ENCODE measurements around the gene MYO1D.
A peak's percentile ranks its signal among the peaks of the same experiment; 100 is the strongest.

MYO1D gene

GRCh38 chr17:32773856-32774694 is 102.8 kb downstream of the MYO1D start:
- no peak for DNase-seq (ENCODE audit: low read depth, low spot score)
- H3K4me3 ChIP-seq (ENCODE audit: low read depth, low read length): no peak overlapping the region
- no peak for TF ChIP-seq CTCF (IDR thresholded peaks at IDR 0.05; ENCODE audit: low read depth, low read length)
- in situ Hi-C loops (cut with HindIII; ENCODE audit: low sequenced_read_pairs): no loop called here

DNA sequence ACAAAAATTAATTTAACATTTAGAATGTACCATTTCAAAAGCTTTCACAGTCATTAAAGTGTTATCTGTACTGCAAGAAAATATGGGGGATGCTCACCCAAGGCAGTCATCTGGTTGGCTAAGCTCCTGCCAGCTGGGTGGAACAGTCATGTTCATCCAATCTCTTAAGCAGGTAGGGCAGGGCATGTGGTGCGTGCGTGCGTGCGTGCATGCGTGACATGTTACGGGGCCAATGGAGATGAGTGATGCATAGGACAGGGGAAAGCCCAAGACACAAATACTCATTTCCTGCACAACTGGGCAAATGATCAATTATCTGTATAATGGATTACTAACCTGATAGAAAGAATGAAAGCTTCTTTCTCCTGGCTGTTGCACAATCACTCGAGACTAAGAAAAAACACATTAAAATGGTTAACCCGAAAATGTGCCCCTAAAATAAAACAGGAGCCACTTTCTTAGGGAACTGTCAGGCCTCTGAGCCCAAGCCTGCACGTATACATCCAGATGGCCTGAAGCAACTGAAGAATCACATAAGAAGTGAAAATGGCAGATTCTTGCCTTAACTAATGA is 104.4 kb downstream of the MYO1D start:
- H3K4me3 ChIP-seq (ENCODE audit: low read depth, low read length): no peak overlapping the region
- no peak for DNase-seq (ENCODE audit: low read depth, low spot score)
- in situ Hi-C loops (cut with HindIII; ENCODE audit: low sequenced_read_pairs): no loop called here
- TF ChIP-seq CTCF (IDR thresholded peaks at IDR 0.05; ENCODE audit: low read depth, low read length): no peak

- DNase-seq (ENCODE audit: low read depth, low spot score): peak; percentile 39
- no peak for TF ChIP-seq CTCF (IDR thresholded peaks at IDR 0.05; ENCODE audit: low read depth, low read length)
- in situ Hi-C loops (cut with HindIII; ENCODE audit: low sequenced_read_pairs): no loop called here
- no peak overlapping the region for H3K4me3 ChIP-seq (ENCODE audit: low read depth, low read length)
Observed at GRCh38 chr17:32771396-32771795, 105.5 kb downstream of the MYO1D start.

- DNase-seq (ENCODE audit: low read depth, low spot score): no peak
- no peak overlapping the region for H3K4me3 ChIP-seq (ENCODE audit: low read depth, low read length)
- no peak for TF ChIP-seq CTCF (IDR thresholded peaks at IDR 0.05; ENCODE audit: low read depth, low read length)
- in situ Hi-C loops (cut with HindIII; ENCODE audit: low sequenced_read_pairs): no loop called here
Observed at GRCh38 chr17:32769846-32770245, 107.1 kb downstream of the MYO1D start.

GRCh38 chr17:32763855-32764439 is 113.0 kb downstream of the MYO1D start:
- DNase-seq (ENCODE audit: low read depth, low spot score): no peak
- H3K4me3 ChIP-seq (ENCODE audit: low read depth, low read length): no peak overlapping the region
- in situ Hi-C loops (cut with HindIII; ENCODE audit: low sequenced_read_pairs): no loop called here
- no peak for TF ChIP-seq CTCF (IDR thresholded peaks at IDR 0.05; ENCODE audit: low read depth, low read length)

- in situ Hi-C loops (cut with HindIII; ENCODE audit: low sequenced_read_pairs): no loop called here
- DNase-seq (ENCODE audit: low read depth, low spot score): no peak
- H3K4me3 ChIP-seq (ENCODE audit: low read depth, low read length): no peak overlapping the region
- no peak for TF ChIP-seq CTCF (IDR thresholded peaks at IDR 0.05; ENCODE audit: low read depth, low read length)
Observed at GRCh38 chr17:32759476-32759875, 117.4 kb downstream of the MYO1D start.

Measured in astrocyte of the spinal cord (primary cell).